Activated T-helper 17 cell treated with anti-CD3 and anti-CD28 coated beads, Interleukin-2, amount 50 U/mL, for 72 hours (primary cell): Measurements from ENCODE around the gene PTPRQ. TPM values are rescaled to one million over a fixed set of nuclear protein-coding genes. Genes with fewer than 3 reads are reported as not detected.

ENCODE experiments used
- ATAC-seq: fragments of 150-1000 bp; cut with Tn5 transposase; replicated peaks from 2 replicates; pipeline ENCODE4 v1.10.0; 2021; ENCODE audit warnings: mild to moderate bottlenecking, moderate library complexity
- H3K27ac Mint-ChIP-seq: one replicate; pipeline ENCODE4 v1.8.0; 2022; ENCODE audit warnings: mixed read lengths
- H3K27me3 Mint-ChIP-seq: one replicate; pipeline ENCODE4 v1.8.0; 2022; ENCODE audit warnings: mixed read lengths
- H3K36me3 Mint-ChIP-seq: one replicate; pipeline ENCODE4 v1.8.0; 2022; ENCODE audit warnings: low read depth, mild to moderate bottlenecking, mixed read lengths
- H3K4me1 Mint-ChIP-seq: one replicate; pipeline ENCODE4 v1.8.0; 2022; ENCODE audit warnings: mixed read lengths
- H3K4me3 Mint-ChIP-seq: one replicate; pipeline ENCODE4 v1.8.0; 2022; ENCODE audit warnings: mild to moderate bottlenecking, mixed read lengths
- H3K9me3 Mint-ChIP-seq: one replicate; pipeline ENCODE4 v1.8.0; 2022; ENCODE audit warnings: mixed read lengths
- total RNA-seq, 2 donors: library from RNA; stranded (reverse); gene quantifications; one replicate each; pipeline ENCODE4 v1.2.3, GENCODE V29; 2022

PTPRQ gene
- total RNA-seq, 2 donors from 2014 or later, result not detected

DNA sequence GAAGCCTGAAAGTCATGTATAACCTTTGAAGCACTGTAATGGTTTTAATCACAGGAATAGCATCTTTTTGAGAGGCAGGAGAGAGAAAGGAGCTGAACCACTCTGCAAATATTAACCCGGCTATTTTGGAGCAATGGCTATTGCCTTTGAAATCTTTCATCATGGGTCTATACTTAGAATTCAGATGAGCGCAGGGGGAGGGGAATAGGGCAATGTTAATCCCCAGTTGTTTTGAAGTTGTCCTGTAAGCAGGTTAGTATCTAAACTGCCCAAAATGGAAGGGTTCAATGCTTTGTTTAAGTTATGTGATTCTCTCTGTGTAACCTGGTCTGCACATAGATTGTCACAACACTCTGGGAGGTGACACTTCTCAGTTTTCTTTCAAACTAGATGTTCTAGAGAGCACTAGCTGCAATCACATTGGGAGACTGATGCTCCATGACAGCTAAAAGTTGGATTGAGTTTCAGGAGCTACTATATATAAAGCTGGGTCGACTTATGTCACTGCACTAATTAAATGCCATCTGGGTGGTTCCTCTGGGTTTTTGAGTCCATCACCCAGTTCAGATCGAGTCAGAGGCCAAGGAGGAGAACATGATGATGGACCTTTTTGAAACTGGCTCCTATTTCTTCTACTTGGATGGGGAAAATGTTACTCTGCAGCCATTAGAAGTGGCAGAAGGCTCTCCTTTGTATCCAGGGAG, 263.2 kb downstream of the PTPRQ start, which contains the start of gene MYF6:
Gene MYF6 (plus strand): TSS at position 509 of the 704 bp plus-strand sequence. CDS start 86 bp downstream, at position 595.
- Mint-ChIP-seq H3K4me3 (no peak within 1 kb of the TSS), H3K27me3 (peaks cover 22% of the 10 kb centered on the region), H3K36me3 (no peaks in the 10 kb centered on the region), H3K27ac (no peak within 1 kb of the TSS), H3K9me3 (peaks cover 5% of the 10 kb centered on the region), H3K4me1 (no peaks in the 10 kb centered on the region)
- ATAC-seq, result no peak

- peaks cover 22% of the 10 kb centered on the region for H3K27me3 Mint-ChIP-seq
- H3K9me3 Mint-ChIP-seq, result peaks cover 5% of the 10 kb centered on the region
- no peak overlapping the region for H3K27ac Mint-ChIP-seq
- H3K36me3 Mint-ChIP-seq, result no peaks in the 10 kb centered on the region
- no peak for ATAC-seq
- no peak overlapping the region for H3K4me3 Mint-ChIP-seq
- no peaks in the 10 kb centered on the region for H3K4me1 Mint-ChIP-seq
Measured at GRCh38 chr12:80707830-80708258, 263.8 kb downstream of the PTPRQ start.

- no peaks in the 10 kb centered on the region for H3K4me1 Mint-ChIP-seq
- no peaks in the 10 kb centered on the region for H3K36me3 Mint-ChIP-seq
- peaks cover 1% of the 10 kb centered on the region for H3K9me3 Mint-ChIP-seq
- peaks cover 22% of the 10 kb centered on the region for H3K27me3 Mint-ChIP-seq
- H3K27ac Mint-ChIP-seq, result no peak overlapping the region
- ATAC-seq, result no peak
- no peak overlapping the region for H3K4me3 Mint-ChIP-seq
Measured at GRCh38 chr12:80708259-80708974, 264.4 kb downstream of the PTPRQ start.

DNA sequence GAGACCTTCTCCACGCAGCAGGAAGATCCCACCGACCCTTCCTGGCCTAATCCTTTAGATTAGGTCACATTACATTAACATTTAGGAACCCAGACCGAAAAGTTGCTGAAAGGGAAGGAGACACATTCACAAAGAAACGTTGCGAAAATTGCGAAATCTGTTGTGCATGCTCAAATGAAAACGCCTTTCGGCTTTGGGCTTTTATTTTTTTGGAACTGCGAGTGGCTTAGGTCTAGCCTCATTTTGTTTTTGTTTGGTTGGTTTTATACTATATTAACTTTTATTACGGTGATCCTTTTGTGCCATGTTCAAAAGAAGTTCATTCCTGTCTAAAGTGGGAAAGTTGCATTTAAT, 264.9 kb downstream of the PTPRQ start:
- ATAC-seq, result no peak
- peaks cover 26% of the 10 kb centered on the region for H3K27me3 Mint-ChIP-seq
- no peak overlapping the region for H3K4me3 Mint-ChIP-seq
- no peaks in the 10 kb centered on the region for H3K4me1 Mint-ChIP-seq
- H3K9me3 Mint-ChIP-seq, result no peaks in the 10 kb centered on the region
- no peaks in the 10 kb centered on the region for H3K36me3 Mint-ChIP-seq
- H3K27ac Mint-ChIP-seq, result no peak overlapping the region

- Mint-ChIP-seq H3K27ac (no peak overlapping the region), H3K4me1 (no peaks in the 10 kb centered on the region), H3K27me3 (peaks cover 36% of the 10 kb centered on the region), H3K36me3 (no peaks in the 10 kb centered on the region), H3K4me3 (no peak overlapping the region), H3K9me3 (no peaks in the 10 kb centered on the region)
- no peak for ATAC-seq
Measured at GRCh38 chr12:80709811-80710726, 266.0 kb downstream of the PTPRQ start.

GRCh38 chr12:80710727-80711449, 266.9 kb downstream of the PTPRQ start:
- Mint-ChIP-seq H3K36me3 (no peaks in the 10 kb centered on the region), H3K9me3 (peaks cover 2% of the 10 kb centered on the region), H3K27ac (no peak overlapping the region), H3K4me1 (no peaks in the 10 kb centered on the region), H3K27me3 (peaks cover 36% of the 10 kb centered on the region), H3K4me3 (no peak overlapping the region)
- ATAC-seq, result no peak

DNA sequence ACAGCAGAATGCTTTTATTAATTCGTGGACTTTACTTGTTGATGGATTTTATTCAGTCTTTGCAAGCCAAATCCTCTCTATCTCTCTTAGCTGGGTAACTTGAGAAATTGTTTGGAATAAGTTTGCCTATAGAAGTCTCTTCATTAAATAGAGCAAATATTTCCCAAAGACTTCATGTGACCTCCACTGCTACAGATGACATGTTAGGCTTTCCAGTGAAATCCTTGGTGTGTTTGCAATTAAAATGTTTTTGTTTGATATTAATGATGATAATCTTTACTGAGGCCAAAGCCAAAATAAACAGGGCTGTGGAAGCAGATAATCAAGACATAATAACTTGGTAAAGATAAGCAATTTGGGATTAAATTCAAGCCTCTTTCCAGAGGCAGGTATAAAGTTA, 267.8 kb downstream of the PTPRQ start:
- ATAC-seq, result no peak
- Mint-ChIP-seq H3K4me1 (no peaks in the 10 kb centered on the region), H3K27ac (no peak overlapping the region), H3K9me3 (peaks cover 5% of the 10 kb centered on the region), H3K4me3 (no peak overlapping the region), H3K27me3 (peaks cover 40% of the 10 kb centered on the region), H3K36me3 (no peaks in the 10 kb centered on the region)

DNA sequence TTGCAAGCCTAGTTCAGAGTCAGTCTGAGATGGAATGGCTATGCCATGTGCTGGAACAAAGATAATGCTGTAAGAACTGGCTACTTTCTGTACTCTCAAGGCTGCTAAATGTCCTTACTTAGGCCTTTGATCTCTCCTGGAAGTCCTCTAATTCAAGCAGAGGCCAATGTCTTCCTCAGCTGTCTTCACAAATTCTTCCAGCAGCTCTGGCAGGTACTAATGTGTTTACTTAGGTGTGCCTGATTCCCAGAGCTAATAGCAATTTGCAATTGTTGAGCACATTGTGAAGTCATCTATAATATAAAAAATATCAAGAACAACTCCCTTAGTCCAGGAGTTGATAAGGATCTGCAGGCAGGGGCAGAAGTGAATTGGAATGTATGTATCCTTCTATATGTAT, 268.8 kb downstream of the PTPRQ start:
- no peak overlapping the region for H3K27ac Mint-ChIP-seq
- no peak for ATAC-seq
- peaks cover 5% of the 10 kb centered on the region for H3K9me3 Mint-ChIP-seq
- no peaks in the 10 kb centered on the region for H3K4me1 Mint-ChIP-seq
- H3K4me3 Mint-ChIP-seq, result no peak overlapping the region
- peaks cover 32% of the 10 kb centered on the region for H3K27me3 Mint-ChIP-seq
- H3K36me3 Mint-ChIP-seq, result no peaks in the 10 kb centered on the region

DNA sequence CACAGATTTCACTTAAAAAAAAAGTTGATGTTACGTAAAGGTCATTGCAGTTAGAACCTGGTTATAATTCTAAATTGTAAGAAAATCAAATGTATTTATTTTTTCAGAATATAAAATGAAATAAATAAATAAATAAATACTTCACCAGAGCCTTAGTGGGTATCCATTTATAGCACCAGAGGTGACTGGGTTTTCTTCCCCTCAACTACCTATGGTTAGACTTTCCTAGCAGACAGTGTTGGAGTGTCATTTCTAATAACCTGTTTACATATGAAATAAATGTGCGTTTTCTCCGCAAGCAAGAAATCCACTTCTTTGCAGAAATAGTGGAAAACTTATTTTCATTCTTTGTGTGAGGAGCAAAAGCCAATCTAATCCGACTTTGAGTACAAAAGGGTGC, 269.4 kb downstream of the PTPRQ start:
- ATAC-seq, result no peak
- Mint-ChIP-seq H3K4me3 (no peak overlapping the region), H3K27ac (no peak overlapping the region), H3K9me3 (peaks cover 5% of the 10 kb centered on the region), H3K36me3 (no peaks in the 10 kb centered on the region), H3K4me1 (no peaks in the 10 kb centered on the region), H3K27me3 (peaks cover 30% of the 10 kb centered on the region)

- ATAC-seq, result no peak
- peaks cover 25% of the 10 kb centered on the region for H3K27me3 Mint-ChIP-seq
Measured at GRCh38 chr12:80714055-80714454, 270.0 kb downstream of the PTPRQ start.

GRCh38 chr12:80714846-80715245, 270.8 kb downstream of the PTPRQ start:
- Mint-ChIP-seq H3K9me3 (peaks cover 5% of the 10 kb centered on the region), H3K27me3 (peaks cover 25% of the 10 kb centered on the region), H3K36me3 (no peaks in the 10 kb centered on the region), H3K27ac (no peak overlapping the region), H3K4me3 (no peak overlapping the region), H3K4me1 (no peaks in the 10 kb centered on the region)
- ATAC-seq, result no peak

More at GRCh38 chr12:80714055-80714454, 270.0 kb downstream of the PTPRQ start:
- peaks cover 5% of the 10 kb centered on the region for H3K9me3 Mint-ChIP-seq
- H3K27ac Mint-ChIP-seq, result no peak overlapping the region
- H3K4me1 Mint-ChIP-seq, result no peaks in the 10 kb centered on the region
- H3K36me3 Mint-ChIP-seq, result no peaks in the 10 kb centered on the region
- H3K4me3 Mint-ChIP-seq, result no peak overlapping the region

DNA sequence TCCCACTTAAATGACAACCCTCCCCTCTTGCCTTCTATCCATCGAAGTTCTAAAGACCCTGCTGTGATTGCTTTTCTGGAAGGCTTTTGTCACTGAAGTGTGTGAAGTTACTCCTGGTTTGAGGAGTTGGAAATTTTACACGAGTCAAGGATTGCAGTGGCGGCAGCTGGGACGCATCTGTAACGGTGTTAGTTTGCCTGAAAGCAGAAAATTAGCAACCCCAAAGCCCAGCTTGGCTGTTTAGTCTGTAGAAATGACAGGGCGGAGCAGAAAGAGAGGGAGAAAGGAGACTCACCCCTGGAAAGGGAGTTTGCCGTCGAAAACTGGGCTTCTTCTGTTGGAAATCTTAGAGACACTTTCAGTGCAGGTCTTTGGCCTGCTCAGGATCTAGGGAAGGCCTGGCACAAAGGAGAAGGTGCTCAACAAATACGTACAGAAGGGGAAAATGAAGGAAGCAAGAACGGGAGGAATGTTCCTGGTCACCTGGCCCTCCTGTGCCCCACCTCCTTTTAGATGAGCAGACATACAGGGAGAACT, 271.7 kb downstream of the PTPRQ start:
- no peak for ATAC-seq
- Mint-ChIP-seq H3K27ac (no peak overlapping the region), H3K27me3 (peaks cover 17% of the 10 kb centered on the region), H3K4me3 (no peak overlapping the region), H3K9me3 (peaks cover 5% of the 10 kb centered on the region), H3K36me3 (no peaks in the 10 kb centered on the region), H3K4me1 (no peaks in the 10 kb centered on the region)

GRCh38 chr12:80716696-80717469, 272.8 kb downstream of the PTPRQ start, which contains the start of gene MYF5:
Gene MYF5, plus strand, starts transcription at chr12:80716912. Its CDS starts 152 bp downstream, at chr12:80717064.
- H3K9me3 Mint-ChIP-seq, result peaks cover 5% of the 10 kb centered on the region
- no peaks in the 10 kb centered on the region for H3K36me3 Mint-ChIP-seq
- H3K27me3 Mint-ChIP-seq, result peaks cover 17% of the 10 kb centered on the region
- no peak within 1 kb of the TSS for H3K4me3 Mint-ChIP-seq
- no peak within 1 kb of the TSS for H3K27ac Mint-ChIP-seq
- no peak for ATAC-seq
- H3K4me1 Mint-ChIP-seq, result no peaks in the 10 kb centered on the region
